ENCODE results near the gene ZBTB20.

ZBTB20 gene

GRCh38 chr3:115147329-115148141 is 447 bp upstream of the ZBTB20 start:
- H3K79me2 ChIP-seq (ENCODE audit: control insufficient read depth, low read length), result peaks cover 38% of the 10 kb centered on the region
- peaks cover 4% of the 10 kb centered on the region; the same call in 1 of the 2 replicates for H3K36me3 ChIP-seq (ENCODE audit: control insufficient read depth, low read length)
- H3K4me1 ChIP-seq (ENCODE audit: control insufficient read depth, low read length), result peaks cover 25% of the 10 kb centered on the region
- peak overlapping the region; percentile 97 for H3K4me3 ChIP-seq (ENCODE audit: low read length)
- TF ChIP-seq, protein P1, sequence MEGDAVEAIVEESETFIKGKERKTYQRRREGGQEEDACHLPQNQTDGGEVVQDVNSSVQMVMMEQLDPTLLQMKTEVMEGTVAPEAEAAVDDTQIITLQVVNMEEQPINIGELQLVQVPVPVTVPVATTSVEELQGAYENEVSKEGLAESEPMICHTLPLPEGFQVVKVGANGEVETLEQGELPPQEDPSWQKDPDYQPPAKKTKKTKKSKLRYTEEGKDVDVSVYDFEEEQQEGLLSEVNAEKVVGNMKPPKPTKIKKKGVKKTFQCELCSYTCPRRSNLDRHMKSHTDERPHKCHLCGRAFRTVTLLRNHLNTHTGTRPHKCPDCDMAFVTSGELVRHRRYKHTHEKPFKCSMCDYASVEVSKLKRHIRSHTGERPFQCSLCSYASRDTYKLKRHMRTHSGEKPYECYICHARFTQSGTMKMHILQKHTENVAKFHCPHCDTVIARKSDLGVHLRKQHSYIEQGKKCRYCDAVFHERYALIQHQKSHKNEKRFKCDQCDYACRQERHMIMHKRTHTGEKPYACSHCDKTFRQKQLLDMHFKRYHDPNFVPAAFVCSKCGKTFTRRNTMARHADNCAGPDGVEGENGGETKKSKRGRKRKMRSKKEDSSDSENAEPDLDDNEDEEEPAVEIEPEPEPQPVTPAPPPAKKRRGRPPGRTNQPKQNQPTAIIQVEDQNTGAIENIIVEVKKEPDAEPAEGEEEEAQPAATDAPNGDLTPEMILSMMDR (IDR thresholded peaks at IDR 0.05; ENCODE audit: low read depth, low read length, poor library complexity, severe bottlenecking), result no peak
- no peak for TF ChIP-seq EZH2phosphoT487 (IDR thresholded peaks at IDR 0.05; ENCODE audit: borderline replicate concordance, low read length)
- H3K9me2 ChIP-seq (replicated peaks; ENCODE audit: control insufficient read depth, low read length), result no peaks in the 10 kb centered on the region
- no peaks in the 10 kb centered on the region for H3K9me3 ChIP-seq (ENCODE audit: control insufficient read depth, insufficient read depth, low read length)
- H3K27ac ChIP-seq (ENCODE audit: low read depth, low read length), result peak overlapping the region; percentile 81
- H3F3A ChIP-seq (ENCODE audit: control insufficient read depth, insufficient read depth), result 0 out of 2 replicates have a peak, but pooled peaks cover 3% of the 10 kb centered on the region
- no peaks in the 10 kb centered on the region for H3K27me3 ChIP-seq (ENCODE audit: control insufficient read depth, low read length)
- peak overlapping the region; percentile 84 for H3K4me2 ChIP-seq (ENCODE audit: low read length)
- no peaks in the 10 kb centered on the region for H4K20me1 ChIP-seq (ENCODE audit: control insufficient read depth, insufficient read depth, low read depth, low read length)

DNA sequence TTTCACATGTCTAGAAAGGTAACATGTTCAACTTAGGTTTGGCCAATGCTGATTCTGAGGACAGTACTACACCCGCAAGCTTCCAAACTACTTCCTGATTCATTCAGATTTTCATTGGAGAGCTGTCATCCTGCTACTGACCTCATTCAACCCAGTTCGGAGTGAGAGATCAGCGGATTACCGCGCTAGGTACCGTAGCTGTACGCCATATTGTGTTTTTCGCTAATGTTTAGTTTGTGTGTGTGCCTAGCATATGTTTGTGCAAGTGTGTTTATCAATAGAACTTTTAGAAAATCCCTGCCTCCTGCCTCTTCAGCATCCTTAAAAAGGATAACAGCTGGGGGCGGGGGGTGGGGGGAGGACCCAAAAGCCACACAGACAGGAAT is 1.1 kb downstream of the ZBTB20 start:
- peaks cover 25% of the 10 kb centered on the region for H3K4me1 ChIP-seq (ENCODE audit: control insufficient read depth, low read length)
- H3K36me3 ChIP-seq (ENCODE audit: control insufficient read depth, low read length), result peaks cover 4% of the 10 kb centered on the region; the same call in 1 of the 2 replicates
- H3K9me2 ChIP-seq (replicated peaks; ENCODE audit: control insufficient read depth, low read length), result no peaks in the 10 kb centered on the region
- no peaks in the 10 kb centered on the region for H4K20me1 ChIP-seq (ENCODE audit: control insufficient read depth, insufficient read depth, low read depth, low read length)
- H3F3A ChIP-seq (ENCODE audit: control insufficient read depth, insufficient read depth), result 0 out of 2 replicates have a peak, but pooled peaks cover 3% of the 10 kb centered on the region
- H3K27ac ChIP-seq (ENCODE audit: low read depth, low read length), result peak overlapping the region; percentile 81
- H3K27me3 ChIP-seq (ENCODE audit: control insufficient read depth, low read length), result no peaks in the 10 kb centered on the region
- H3K4me3 ChIP-seq (ENCODE audit: low read length), result peak overlapping the region; percentile 97
- no peaks in the 10 kb centered on the region for H3K9me3 ChIP-seq (ENCODE audit: control insufficient read depth, insufficient read depth, low read length)
- peaks cover 38% of the 10 kb centered on the region for H3K79me2 ChIP-seq (ENCODE audit: control insufficient read depth, low read length)
- peak overlapping the region; percentile 91 for H3K4me2 ChIP-seq (ENCODE audit: low read length)
- TF ChIP-seq EZH2phosphoT487 (IDR thresholded peaks at IDR 0.05; ENCODE audit: borderline replicate concordance, low read length), result no peak
- TF ChIP-seq, protein P1 (IDR thresholded peaks at IDR 0.05; ENCODE audit: low read depth, low read length, poor library complexity, severe bottlenecking), result no peak

DNA sequence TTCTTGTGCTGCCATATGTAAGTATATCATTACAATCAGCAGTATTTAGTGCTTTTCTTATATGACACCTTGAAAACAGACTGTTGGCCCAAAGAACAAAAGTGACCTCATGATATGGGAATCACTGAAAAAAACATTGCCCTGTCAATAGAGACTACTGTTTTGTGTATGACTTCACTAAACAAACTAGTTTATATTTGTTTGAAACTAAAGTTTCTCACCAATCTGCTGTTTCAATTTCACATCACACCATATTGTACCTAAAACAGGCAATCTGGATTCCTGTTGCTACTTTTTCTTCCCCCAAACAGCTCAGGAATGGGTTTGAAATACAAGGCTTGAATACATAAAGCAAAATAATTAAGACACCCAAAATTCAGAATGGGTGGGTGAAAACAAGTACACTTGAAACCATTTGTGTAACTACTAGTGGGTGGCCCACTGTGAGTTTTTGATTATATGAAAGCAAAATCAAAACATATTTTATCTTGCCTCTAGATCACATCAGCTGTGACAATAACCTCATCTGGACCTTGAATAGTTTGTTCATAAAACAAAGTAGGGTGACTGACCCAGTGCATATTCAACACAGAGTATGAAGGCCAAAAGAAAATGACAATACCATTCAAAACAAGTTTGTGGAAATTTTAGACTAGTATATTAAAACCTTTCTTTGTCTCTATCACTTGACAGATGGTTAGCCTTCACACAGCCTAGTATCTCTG is 5.9 kb downstream of the ZBTB20 start:
- H3K27ac ChIP-seq (ENCODE audit: low read depth, low read length), result no peak overlapping the region
- peaks cover 28% of the 10 kb centered on the region for H3K79me2 ChIP-seq (ENCODE audit: control insufficient read depth, low read length)
- H3F3A ChIP-seq (ENCODE audit: control insufficient read depth, insufficient read depth), result peaks cover 3% of the 10 kb centered on the region; the same call in 1 of the 2 replicates
- H3K9me2 ChIP-seq (replicated peaks; ENCODE audit: control insufficient read depth, low read length), result no peaks in the 10 kb centered on the region
- H3K4me1 ChIP-seq (ENCODE audit: control insufficient read depth, low read length), result peaks cover 15% of the 10 kb centered on the region
- H3K4me2 ChIP-seq (ENCODE audit: low read length), result no peak overlapping the region
- H3K4me3 ChIP-seq (ENCODE audit: low read length), result no peak overlapping the region
- peaks cover 4% of the 10 kb centered on the region; the same call in 1 of the 2 replicates for H3K36me3 ChIP-seq (ENCODE audit: control insufficient read depth, low read length)
- no peaks in the 10 kb centered on the region for H3K9me3 ChIP-seq (ENCODE audit: control insufficient read depth, insufficient read depth, low read length)
- TF ChIP-seq, protein P1 (IDR thresholded peaks at IDR 0.05; ENCODE audit: low read depth, low read length, poor library complexity, severe bottlenecking), result no peak
- TF ChIP-seq EZH2phosphoT487 (IDR thresholded peaks at IDR 0.05; ENCODE audit: borderline replicate concordance, low read length), result no peak
- H3K27me3 ChIP-seq (ENCODE audit: control insufficient read depth, low read length), result no peaks in the 10 kb centered on the region
- no peaks in the 10 kb centered on the region for H4K20me1 ChIP-seq (ENCODE audit: control insufficient read depth, insufficient read depth, low read depth, low read length)
